HepG2 (cell line): Measurements from ENCODE around the gene C6orf136. TPM values are rescaled to one million over a fixed set of nuclear protein-coding genes. Genes with fewer than 3 reads are reported as not detected.

Experiments used
- AKNA ChIP-seq: sonication (generic); formaldehyde crosslinking; IDR thresholded peaks from 2 replicates; pipeline ENCODE4 v1.4.0; 2020; ENCODE audit warnings: missing genetic modification reagents, borderline replicate concordance
- FOXK1 ChIP-seq: sonication (generic); formaldehyde crosslinking; IDR thresholded peaks from 2 replicates; pipeline ENCODE4 v1.4.0; 2020; ENCODE audit warnings: low read depth, missing genetic modification reagents, borderline replicate concordance
- FOXM1 ChIP-seq: sonication (generic); formaldehyde crosslinking; IDR thresholded peaks from 2 replicates; pipeline ENCODE4 v1.5.0; 2020; ENCODE audit warnings: missing genetic modification reagents
- HMG20B ChIP-seq: conservative IDR thresholded peaks from 2 replicates; pipeline ENCODE4 v1.6.1; 2016; ENCODE audit warnings: missing genetic modification reagents, missing compliant biosample characterization
- MAFG ChIP-seq: sonication (generic); formaldehyde crosslinking; IDR thresholded peaks from 2 replicates; pipeline ENCODE4 v1.5.1; 2020; ENCODE audit warnings: mild to moderate bottlenecking, missing genetic modification reagents
- MIXL1 ChIP-seq: IDR thresholded peaks from 2 replicates; pipeline ENCODE4 v1.6.1; 2016
- NCOA5 ChIP-seq: sonication (generic); formaldehyde crosslinking; IDR thresholded peaks from 2 replicates; pipeline ENCODE4 v1.4.0; 2020; ENCODE audit warnings: missing genetic modification reagents
- NR2F6 ChIP-seq, 2 experiments: IDR thresholded peaks; 2 replicates each; pipeline ENCODE4 v1.6.1; 2016; ENCODE audit warnings: antibody characterized with exemption in 1 of 2, mild to moderate bottlenecking in 1 of 2
- RBAK ChIP-seq: sonication (generic); formaldehyde crosslinking; IDR thresholded peaks from 2 replicates; pipeline ENCODE4 v1.5.1; 2020; ENCODE audit warnings: mild to moderate bottlenecking, missing genetic modification reagents
- RBFOX2 ChIP-seq: fragments of 200-400 bp; formaldehyde crosslinking; IDR thresholded peaks from 2 replicates; pipeline ENCODE4 v1.6.1; 2017; ENCODE audit warnings: low read depth, mild to moderate bottlenecking, low read length
- SRSF1 ChIP-seq: fragments of 200-400 bp; formaldehyde crosslinking; optimal IDR thresholded peaks from 2 replicates; pipeline ENCODE3; 2017; ENCODE audit warnings: mild to moderate bottlenecking, low read depth, low read length, moderate library complexity
- ZBTB3 ChIP-seq: sonication (generic); formaldehyde crosslinking; IDR thresholded peaks from 2 replicates; pipeline ENCODE4 v1.4.0; 2020; ENCODE audit warnings: low read depth, mild to moderate bottlenecking, moderate library complexity, missing genetic modification reagents, borderline replicate concordance
- ZFY ChIP-seq: sonication (generic); formaldehyde crosslinking; IDR thresholded peaks from 2 replicates; pipeline ENCODE4 v1.4.0; 2020; ENCODE audit warnings: missing genetic modification reagents
- ZNF496 ChIP-seq: sonication (generic); formaldehyde crosslinking; IDR thresholded peaks from 2 replicates; pipeline ENCODE4 v1.8.1; 2023; ENCODE audit warnings: mild to moderate bottlenecking, moderate library complexity, missing genetic modification reagents; ENCODE audit not compliant: insufficient replicate concordance
- polyA plus RNA-seq, 8 experiments: library from polyadenylated mRNA; depleted of rRNA in 3 of 8; stranded (reverse) in 7 of 8; unstranded in 1 of 8; fragments of >200 nt; fragmentation: Illumina TruSeq in 4 of 8; extraction: Trizol in 4 of 8; gene quantifications; 2 replicates each; pipeline versions ENCODE4 v1.2.1 to v1.2.3, GENCODE V29; 2011 to 2016; ENCODE audit warnings: low read depth in 4 of 8, missing spikeins in 1 of 8, mixed read lengths in 1 of 8; ENCODE audit not compliant: insufficient read depth in 1 of 8
- total RNA-seq, 5 experiments: library from RNA; depleted of rRNA; stranded (reverse); fragments of >200 nt; fragmentation: Illumina TruSeq; extraction: Trizol; gene quantifications; 2 replicates each; pipeline ENCODE4 v1.2.3, GENCODE V29; 2016; ENCODE audit warnings: low read depth in 1 of 5
- TF ChIP-seq, protein P1 (sequence below): IDR thresholded peaks from 2 replicates; pipeline ENCODE4 v1.6.1; 2016; ENCODE audit warnings: low read depth
- TF ChIP-seq, protein P2 (sequence below): sonication (generic); formaldehyde crosslinking; IDR thresholded peaks from 2 replicates; pipeline ENCODE4 v1.4.0; 2020; ENCODE audit warnings: missing genetic modification reagents, borderline replicate concordance
- TF ChIP-seq, protein P3 (sequence below): sonication (generic); formaldehyde crosslinking; IDR thresholded peaks from 2 replicates; pipeline ENCODE4 v1.8.1; 2023; ENCODE audit warnings: mild to moderate bottlenecking, missing genetic modification reagents
- TF ChIP-seq, protein P4 (sequence below): IDR thresholded peaks from 2 replicates; pipeline ENCODE4 v1.6.1; 2016

Gene C6orf136
- total and polyA plus RNA-seq, 2 of the 13 experiments (the other 11 are each of a cell fraction or from before 2014, with no cell fraction given) = 12.0 to 26.2 TPM

GRCh38 chr6:30678964-30679726 is 32.2 kb downstream of the C6orf136 start (continued):
- TF ChIP-seq, protein P1, sequence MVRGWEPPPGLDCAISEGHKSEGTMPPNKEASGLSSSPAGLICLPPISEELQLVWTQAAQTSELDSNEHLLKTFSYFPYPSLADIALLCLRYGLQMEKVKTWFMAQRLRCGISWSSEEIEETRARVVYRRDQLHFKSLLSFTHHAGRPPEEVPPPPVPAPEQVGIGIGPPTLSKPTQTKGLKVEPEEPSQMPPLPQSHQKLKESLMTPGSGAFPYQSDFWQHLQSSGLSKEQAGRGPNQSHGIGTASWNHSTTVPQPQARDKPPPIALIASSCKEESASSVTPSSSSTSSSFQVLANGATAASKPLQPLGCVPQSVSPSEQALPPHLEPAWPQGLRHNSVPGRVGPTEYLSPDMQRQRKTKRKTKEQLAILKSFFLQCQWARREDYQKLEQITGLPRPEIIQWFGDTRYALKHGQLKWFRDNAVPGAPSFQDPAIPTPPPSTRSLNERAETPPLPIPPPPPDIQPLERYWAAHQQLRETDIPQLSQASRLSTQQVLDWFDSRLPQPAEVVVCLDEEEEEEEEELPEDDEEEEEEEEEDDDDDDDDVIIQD = 0 out of 2 replicates have a peak, but pooled peaks have one; percentile 43
- TF ChIP-seq NR2F6 (IDR thresholded peaks at IDR 0.05) = no peak
- peak; percentile 55; the same call in 1 of the 2 replicates for TF ChIP-seq NR2F6 (CRISPR knock-in tag; IDR thresholded peaks at IDR 0.05)
- no peak for TF ChIP-seq HMG20B
- peak; percentile 31; the same call in 1 of the 2 replicates for TF ChIP-seq FOXK1
- no peak for TF ChIP-seq ZNF496 (CRISPR knock-in tag)
- TF ChIP-seq MIXL1 (CRISPR knock-in tag) = peak; percentile 91
- TF ChIP-seq, protein P2, sequence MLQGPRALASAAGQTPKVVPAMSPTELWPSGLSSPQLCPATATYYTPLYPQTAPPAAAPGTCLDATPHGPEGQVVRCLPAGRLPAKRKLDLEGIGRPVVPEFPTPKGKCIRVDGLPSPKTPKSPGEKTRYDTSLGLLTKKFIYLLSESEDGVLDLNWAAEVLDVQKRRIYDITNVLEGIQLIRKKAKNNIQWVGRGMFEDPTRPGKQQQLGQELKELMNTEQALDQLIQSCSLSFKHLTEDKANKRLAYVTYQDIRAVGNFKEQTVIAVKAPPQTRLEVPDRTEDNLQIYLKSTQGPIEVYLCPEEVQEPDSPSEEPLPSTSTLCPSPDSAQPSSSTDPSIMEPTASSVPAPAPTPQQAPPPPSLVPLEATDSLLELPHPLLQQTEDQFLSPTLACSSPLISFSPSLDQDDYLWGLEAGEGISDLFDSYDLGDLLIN (CRISPR knock-in tag) = no peak
- TF ChIP-seq SRSF1 = no peak
- TF ChIP-seq MAFG (CRISPR knock-in tag) = no peak
- TF ChIP-seq ZBTB3 (CRISPR knock-in tag) = 0 out of 2 replicates have a peak, but pooled peaks have one; percentile 29
- TF ChIP-seq, protein P3, sequence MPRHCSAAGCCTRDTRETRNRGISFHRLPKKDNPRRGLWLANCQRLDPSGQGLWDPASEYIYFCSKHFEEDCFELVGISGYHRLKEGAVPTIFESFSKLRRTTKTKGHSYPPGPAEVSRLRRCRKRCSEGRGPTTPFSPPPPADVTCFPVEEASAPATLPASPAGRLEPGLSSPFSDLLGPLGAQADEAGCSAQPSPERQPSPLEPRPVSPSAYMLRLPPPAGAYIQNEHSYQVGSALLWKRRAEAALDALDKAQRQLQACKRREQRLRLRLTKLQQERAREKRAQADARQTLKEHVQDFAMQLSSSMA (CRISPR knock-in tag) = no peak
- no peak for TF ChIP-seq RBFOX2
- TF ChIP-seq RBAK (CRISPR knock-in tag) = no peak
- TF ChIP-seq AKNA = no peak
- TF ChIP-seq FOXM1 (CRISPR knock-in tag) = no peak
- TF ChIP-seq NCOA5 (CRISPR knock-in tag) = no peak
- TF ChIP-seq, protein P4, sequence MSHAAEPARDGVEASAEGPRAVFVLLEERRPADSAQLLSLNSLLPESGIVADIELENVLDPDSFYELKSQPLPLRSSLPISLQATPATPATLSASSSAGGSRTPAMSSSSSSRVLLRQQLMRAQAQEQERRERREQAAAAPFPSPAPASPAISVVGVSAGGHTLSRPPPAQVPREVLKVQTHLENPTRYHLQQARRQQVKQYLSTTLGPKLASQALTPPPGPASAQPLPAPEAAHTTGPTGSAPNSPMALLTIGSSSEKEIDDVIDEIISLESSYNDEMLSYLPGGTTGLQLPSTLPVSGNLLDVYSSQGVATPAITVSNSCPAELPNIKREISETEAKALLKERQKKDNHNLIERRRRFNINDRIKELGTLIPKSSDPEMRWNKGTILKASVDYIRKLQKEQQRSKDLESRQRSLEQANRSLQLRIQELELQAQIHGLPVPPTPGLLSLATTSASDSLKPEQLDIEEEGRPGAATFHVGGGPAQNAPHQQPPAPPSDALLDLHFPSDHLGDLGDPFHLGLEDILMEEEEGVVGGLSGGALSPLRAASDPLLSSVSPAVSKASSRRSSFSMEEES (CRISPR knock-in tag) = peak; percentile 39; the same call in 1 of the 2 replicates
- peak; percentile 61 for TF ChIP-seq ZFY
